Measurements from ENCODE around the gene SPINK8.
A peak's percentile ranks its signal among the peaks of the same experiment; 100 is the strongest.
"Not testable (repeated sequence)": the region's sequence is repeated elsewhere in the genome, so short reads cannot be mapped to it uniquely, and the experiment has no call there.

The SPINK8 gene

DNA sequence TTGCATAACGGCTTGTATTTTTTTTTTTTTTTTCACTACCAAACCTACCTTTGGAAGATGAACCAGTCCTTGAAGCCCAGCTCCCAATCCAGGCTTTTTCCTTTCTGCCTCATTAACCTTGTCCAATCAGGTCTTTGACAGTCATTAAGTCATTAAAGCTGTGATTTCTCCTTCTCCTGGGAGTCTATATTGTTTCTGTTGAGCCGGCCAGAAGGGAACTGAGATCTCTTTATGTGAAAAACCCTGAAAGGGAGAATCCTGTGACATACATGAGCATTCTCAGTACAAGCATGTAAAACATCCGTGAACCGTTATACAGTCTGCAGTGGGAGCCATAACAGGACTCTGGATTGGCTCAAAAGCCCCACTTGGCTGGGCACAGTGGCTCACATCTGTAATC, 52.6 kb downstream of the SPINK8 start:
- DNase-seq (ENCODE audit: low read depth, low spot score) = no peak

- peak; percentile 28 for DNase-seq (ENCODE audit: low read depth, low spot score)
Measured at GRCh38 chr3:48278884-48279559, 54.4 kb downstream of the SPINK8 start.

GRCh38 chr3:48276911-48277641, 56.4 kb downstream of the SPINK8 start:
- peak; percentile 51 for DNase-seq (ENCODE audit: low read depth, low spot score)

GRCh38 chr3:48275287-48276027, 58.0 kb downstream of the SPINK8 start:
- DNase-seq (ENCODE audit: low read depth, low spot score) = no peak

- no peak for DNase-seq (ENCODE audit: low read depth, low spot score)
Measured at GRCh38 chr3:48274452-48274851, 59.0 kb downstream of the SPINK8 start.

DNA sequence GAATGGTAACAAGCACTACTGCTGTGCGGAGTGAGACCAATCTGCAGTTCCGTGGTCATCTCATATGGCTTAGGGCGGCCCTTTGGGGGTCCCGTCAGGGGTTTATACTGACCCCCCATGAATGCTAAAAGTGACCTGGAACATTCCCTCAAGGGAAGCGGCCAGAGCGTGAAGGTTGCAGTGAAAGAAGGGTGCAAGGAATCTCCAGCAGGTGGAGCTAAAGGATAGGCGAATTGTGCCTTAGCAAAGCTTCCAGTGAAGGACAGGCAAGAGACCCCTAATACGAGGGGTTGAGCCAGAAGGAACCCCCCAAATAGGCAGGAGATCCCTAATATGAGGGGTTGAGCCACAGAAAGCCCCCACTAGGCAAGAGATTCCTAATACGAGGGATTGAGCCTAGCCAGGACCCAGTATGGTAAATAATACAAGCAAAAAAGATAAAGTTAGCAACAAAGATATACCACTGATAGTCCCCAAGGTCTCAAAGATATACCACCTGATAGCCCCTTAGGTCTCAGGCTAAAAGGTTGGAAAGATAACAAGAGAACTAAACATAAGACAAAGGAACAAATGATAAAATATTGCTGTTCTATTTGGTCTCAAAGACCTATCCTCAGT, 59.8 kb downstream of the SPINK8 start:
- DNase-seq (ENCODE audit: low read depth, low spot score) = peak; percentile 83

GRCh38 chr3:48271763-48272498, 61.5 kb downstream of the SPINK8 start:
- DNase-seq (ENCODE audit: low read depth, low spot score) = no peak

- not testable (repeated sequence) for DNase-seq (ENCODE audit: low read depth, low spot score)
Measured at GRCh38 chr3:48271223-48271622, 62.2 kb downstream of the SPINK8 start.

DNA sequence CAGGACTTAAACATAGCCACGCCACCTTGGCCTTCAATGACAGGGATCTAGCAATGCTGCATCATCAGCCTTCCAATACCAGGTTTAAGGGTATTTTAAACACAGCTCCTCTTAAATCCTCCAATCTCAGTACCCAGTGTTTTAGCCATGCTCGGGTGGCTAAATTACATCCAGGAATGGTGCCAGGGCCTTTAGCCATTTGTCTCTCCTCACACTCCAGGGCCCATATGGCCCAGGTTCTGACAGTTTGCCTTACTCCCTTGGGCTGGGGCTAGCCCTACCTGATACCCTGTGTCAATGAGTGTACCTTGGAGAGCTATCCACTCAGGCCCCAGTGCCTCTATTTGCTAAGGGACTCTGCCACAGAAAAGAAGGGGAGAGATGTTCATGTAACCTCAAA, 63.2 kb downstream of the SPINK8 start:
- no peak for DNase-seq (ENCODE audit: low read depth, low spot score)

- no peak for DNase-seq (ENCODE audit: low read depth, low spot score)
Measured at GRCh38 chr3:48269592-48269991, 63.9 kb downstream of the SPINK8 start.

- DNase-seq (ENCODE audit: low read depth, low spot score) = no peak
Measured at GRCh38 chr3:48268936-48269561, 64.4 kb downstream of the SPINK8 start.

DNA sequence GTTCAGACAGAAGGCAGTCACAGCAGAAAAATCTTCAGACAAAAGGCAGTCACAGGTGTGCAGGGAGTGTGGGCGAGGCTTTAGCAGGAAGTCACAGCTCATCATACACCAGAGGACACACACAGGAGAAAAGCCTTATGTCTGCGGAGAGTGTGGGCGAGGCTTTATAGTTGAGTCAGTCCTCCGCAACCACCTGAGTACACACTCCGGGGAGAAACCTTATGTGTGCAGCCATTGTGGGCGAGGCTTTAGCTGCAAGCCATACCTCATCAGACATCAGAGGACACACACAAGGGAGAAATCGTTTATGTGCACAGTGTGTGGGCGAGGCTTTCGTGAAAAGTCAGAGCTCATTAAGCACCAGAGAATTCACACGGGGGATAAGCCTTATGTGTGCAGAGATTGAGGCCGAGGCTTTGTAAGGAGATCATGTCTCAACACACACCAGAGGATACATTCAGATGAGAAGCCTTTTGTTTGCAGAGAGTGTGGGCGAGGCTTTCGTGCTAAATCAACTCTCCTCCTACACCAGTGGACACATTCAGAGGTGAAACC, 65.0 kb downstream of the SPINK8 start:
- DNase-seq (ENCODE audit: low read depth, low spot score) = no peak

DNA sequence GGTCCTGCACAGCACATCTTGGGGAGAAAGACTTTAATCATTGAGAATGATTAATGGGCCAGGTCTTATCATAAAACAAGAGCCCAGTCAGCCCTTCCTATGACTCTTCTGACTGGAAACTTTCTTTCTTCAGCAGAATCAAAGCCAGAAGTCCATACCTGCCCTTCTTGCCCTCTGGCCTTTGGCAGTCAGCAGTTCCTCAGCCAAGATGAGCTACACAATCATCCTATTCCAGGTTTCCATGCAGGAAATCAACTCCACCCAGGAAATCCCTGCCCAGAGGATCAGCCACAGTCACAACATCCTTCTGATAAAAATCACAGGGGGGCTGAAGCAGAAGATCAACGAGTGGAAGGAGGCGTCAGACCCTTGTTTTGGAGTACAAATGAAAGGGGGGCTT, 65.7 kb downstream of the SPINK8 start:
- DNase-seq (ENCODE audit: low read depth, low spot score) = no peak

- DNase-seq (ENCODE audit: low read depth, low spot score) = no peak
Measured at GRCh38 chr3:48258530-48258929, 74.9 kb downstream of the SPINK8 start.
